Mesendoderm (in vitro differentiated cells): Measurements from ENCODE around the gene TFIP11.

Source experiments
- DNase-seq: peaks from one replicate; pipeline ENCODE4 v3.0.0; 2013
- H2AK5ac ChIP-seq: 2 replicates; pipeline ENCODE4 v1.6.1; 2013; ENCODE audit warnings: low read length, inconsistent platforms
- H2BK120ac ChIP-seq: 2 replicates; pipeline ENCODE4 v1.6.1; 2013; ENCODE audit warnings: low read depth, mild to moderate bottlenecking, low read length, moderate library complexity, mixed read lengths
- H2BK15ac ChIP-seq: replicated peaks from 2 replicates; pipeline ENCODE4 v1.6.1; 2013; ENCODE audit warnings: low read depth, mild to moderate bottlenecking, moderate library complexity
- H2BK5ac ChIP-seq: 2 replicates; pipeline ENCODE4 v1.6.1; 2013; ENCODE audit warnings: low read length, inconsistent platforms
- H3K18ac ChIP-seq: 2 replicates; pipeline ENCODE4 v1.6.1; 2013; ENCODE audit warnings: mild to moderate bottlenecking, low read length, mixed read lengths
- H3K23ac ChIP-seq: one replicate; pipeline ENCODE4 v1.6.1; 2013; ENCODE audit warnings: low read length
- H3K27ac ChIP-seq: 2 replicates; pipeline ENCODE4 v1.5.1; 2013; ENCODE audit warnings: low read depth, mild to moderate bottlenecking, inconsistent platforms, low read length, moderate library complexity
- H3K27me3 ChIP-seq: 2 replicates; pipeline ENCODE4 v1.6.1; 2013; ENCODE audit warnings: low read length, control low read depth, mild to moderate bottlenecking, inconsistent platforms; ENCODE audit not compliant: insufficient read depth, poor library complexity
- H3K36me3 ChIP-seq: 2 replicates; pipeline ENCODE4 v1.6.1; 2013; ENCODE audit warnings: low read length, inconsistent platforms; ENCODE audit not compliant: control insufficient read depth, insufficient read depth
- H3K4ac ChIP-seq: one replicate; pipeline ENCODE4 v1.6.1; 2013; ENCODE audit warnings: low read depth, mild to moderate bottlenecking, low read length, moderate library complexity
- H3K4me1 ChIP-seq: 2 replicates; pipeline ENCODE4 v1.6.1; 2013; ENCODE audit warnings: low read depth, low read length, inconsistent platforms; ENCODE audit not compliant: control insufficient read depth
- H3K4me2 ChIP-seq: 2 replicates; pipeline ENCODE4 v1.6.1; 2013; ENCODE audit warnings: low read length
- H3K4me3 ChIP-seq: 2 replicates; pipeline ENCODE4 v1.5.1; 2013; ENCODE audit warnings: mild to moderate bottlenecking, low read length
- H3K56ac ChIP-seq: one replicate; pipeline ENCODE4 v1.6.1; 2013; ENCODE audit warnings: low read length
- H3K79me1 ChIP-seq: 2 replicates; pipeline ENCODE4 v1.6.1; 2013; ENCODE audit warnings: low read length, inconsistent platforms
- H3K79me2 ChIP-seq: 2 replicates; pipeline ENCODE4 v1.6.1; 2013; ENCODE audit warnings: mild to moderate bottlenecking, low read length; ENCODE audit not compliant: control insufficient read depth, insufficient read depth
- H3K9ac ChIP-seq: 2 replicates; pipeline ENCODE4 v1.6.1; 2013; ENCODE audit warnings: low read length, inconsistent platforms
- H4K5ac ChIP-seq: one replicate; pipeline ENCODE4 v1.6.1; 2013; ENCODE audit warnings: low read length
- H4K8ac ChIP-seq: one replicate; pipeline ENCODE4 v1.6.1; 2013; ENCODE audit warnings: low read depth, mild to moderate bottlenecking, control low read depth, low read length, moderate library complexity
- WGBS: extraction: QIAGEN DNeasy Blood & Tissue Kit; methylation state at CpG from one replicate; pipeline ENCODE4 v1.1.7; 2013; ENCODE audit warnings: low lambda C conversion rate, missing lambda C conversion rate; ENCODE audit not compliant: insufficient coverage; ENCODE audit errors: extremely low coverage; 5-methylcytosine and 5-hydroxymethylcytosine counted together

Gene TFIP11

DNA sequence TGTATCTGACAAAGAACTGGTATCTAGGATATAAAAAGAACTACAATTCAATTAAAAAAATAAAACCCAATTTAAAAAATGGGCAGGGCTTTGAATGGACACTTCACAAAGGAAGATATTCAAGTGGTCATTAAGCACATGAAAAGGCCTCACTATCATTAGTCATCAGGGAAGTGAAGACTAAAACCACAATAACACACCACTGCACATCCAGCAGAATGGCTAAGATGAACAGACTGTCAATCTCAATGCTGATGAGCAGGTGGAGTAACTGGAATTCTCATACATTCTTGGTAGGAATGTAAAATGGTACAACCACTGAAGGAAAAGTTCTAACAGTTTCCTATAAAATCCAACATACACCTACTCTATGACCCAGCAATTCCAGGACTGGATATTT, 37.6 kb downstream of the TFIP11 start:
- Histone ChIP-seq H3K79me2 (no peaks in the 10 kb centered on the region), H3K18ac (no peak overlapping the region), H3K4ac (no peak overlapping the region), H3K27me3 (no peaks in the 10 kb centered on the region), H3K23ac (no peak overlapping the region), H3K9ac (no peak overlapping the region), H3K4me3 (no peak overlapping the region), H3K27ac (no peak overlapping the region), H3K56ac (no peak overlapping the region), H3K79me1 (no peaks in the 10 kb centered on the region), H3K36me3 (peaks cover 7% of the 10 kb centered on the region), H2BK120ac (no peak overlapping the region), H4K8ac (no peak overlapping the region), H2BK5ac (no peak overlapping the region), H4K5ac (no peak overlapping the region), H3K4me2 (no peak overlapping the region), H2AK5ac (no peak overlapping the region), H2BK15ac (no peak overlapping the region), H3K4me1 (no peaks in the 10 kb centered on the region)
- no peak for DNase-seq

GRCh38 chr22:26471522-26471921, 40.8 kb downstream of the TFIP11 start:
- Histone ChIP-seq H3K56ac (peak overlapping the region; percentile 15), H2BK120ac (no peak overlapping the region), H3K9ac (no peak overlapping the region), H4K8ac (no peak overlapping the region), H2AK5ac (no peak overlapping the region), H3K4me3 (no peak overlapping the region), H2BK5ac (no peak overlapping the region), H3K36me3 (peaks cover 9% of the 10 kb centered on the region), H2BK15ac (no peak overlapping the region), H3K4ac (no peak overlapping the region), H3K23ac (no peak overlapping the region), H3K79me2 (no peaks in the 10 kb centered on the region), H3K18ac (no peak overlapping the region), H3K4me2 (no peak overlapping the region), H3K4me1 (no peaks in the 10 kb centered on the region), H4K5ac (no peak overlapping the region), H3K79me1 (no peaks in the 10 kb centered on the region), H3K27ac (peak overlapping the region; percentile 29), H3K27me3 (no peaks in the 10 kb centered on the region)
- no CpG with 5 or more reads among the region's 5 CpGs for WGBS
- peak; percentile 88 for DNase-seq

DNA sequence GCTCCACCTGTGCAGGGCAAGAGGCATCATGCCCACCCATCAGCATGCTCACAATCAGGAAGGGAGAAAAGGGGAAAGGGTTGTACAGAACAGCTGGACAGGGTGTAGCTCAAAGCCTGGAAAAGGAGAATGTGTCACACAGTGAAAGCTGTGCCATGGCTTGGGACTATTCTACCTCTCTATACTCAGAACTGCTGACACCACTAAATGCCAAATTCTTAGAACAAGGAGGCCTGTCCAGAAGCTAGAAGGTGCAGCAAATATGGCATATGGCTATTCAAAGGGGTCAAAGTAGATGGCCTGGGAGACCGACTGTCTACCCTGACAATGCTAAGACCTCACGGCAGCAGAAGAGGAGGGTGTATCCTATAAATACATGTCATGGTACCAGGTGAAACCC, 41.5 kb downstream of the TFIP11 start:
- Histone ChIP-seq H2AK5ac (no peak overlapping the region), H3K4me1 (no peaks in the 10 kb centered on the region), H2BK15ac (no peak overlapping the region), H3K27ac (peak overlapping the region; percentile 36), H3K23ac (no peak overlapping the region), H3K56ac (no peak overlapping the region), H4K5ac (no peak overlapping the region), H3K27me3 (no peaks in the 10 kb centered on the region), H3K4ac (no peak overlapping the region), H3K36me3 (peaks cover 9% of the 10 kb centered on the region), H3K4me3 (no peak overlapping the region), H3K79me1 (no peaks in the 10 kb centered on the region), H4K8ac (no peak overlapping the region), H3K79me2 (no peaks in the 10 kb centered on the region), H2BK5ac (no peak overlapping the region), H2BK120ac (no peak overlapping the region), H3K9ac (no peak overlapping the region), H3K4me2 (no peak overlapping the region), H3K18ac (no peak overlapping the region)
- DNase-seq, result no peak
- no CpG with 5 or more reads among the region's 2 CpGs for WGBS

DNA sequence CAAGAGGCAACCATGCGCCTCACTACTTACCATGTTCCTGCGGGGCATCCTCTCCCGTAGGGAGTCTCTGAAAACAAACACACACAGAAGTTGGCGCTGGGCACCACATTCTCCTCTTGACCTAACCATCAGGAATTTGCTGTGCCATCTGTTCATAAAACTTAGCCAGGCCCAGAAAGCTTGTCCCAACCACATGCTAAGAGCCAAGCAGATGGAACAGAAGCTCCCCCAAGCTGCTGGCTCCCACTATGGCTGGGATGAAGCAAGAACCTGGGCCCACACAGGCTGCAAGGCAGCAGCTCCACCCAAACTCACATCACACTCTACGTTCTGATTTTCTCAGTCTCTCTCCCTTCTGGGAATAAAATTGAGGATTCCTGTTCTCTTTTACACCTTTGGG, 46.1 kb downstream of the TFIP11 start:
- Histone ChIP-seq H3K79me2 (no peaks in the 10 kb centered on the region), H2BK15ac (no peak overlapping the region), H3K9ac (no peak overlapping the region), H3K4me3 (no peak overlapping the region), H3K79me1 (no peaks in the 10 kb centered on the region), H2AK5ac (no peak overlapping the region), H2BK120ac (no peak overlapping the region), H3K4ac (no peak overlapping the region), H3K4me1 (no peaks in the 10 kb centered on the region), H3K27me3 (no peaks in the 10 kb centered on the region), H4K5ac (no peak overlapping the region), H3K36me3 (peaks cover 9% of the 10 kb centered on the region), H3K18ac (no peak overlapping the region), H3K23ac (no peak overlapping the region), H3K4me2 (no peak overlapping the region), H2BK5ac (no peak overlapping the region), H3K27ac (no peak overlapping the region), H3K56ac (no peak overlapping the region), H4K8ac (no peak overlapping the region)
- DNase-seq, result no peak
- WGBS, result no CpG with 5 or more reads among the region's 5 CpGs

GRCh38 chr22:26464312-26464711, 48.0 kb downstream of the TFIP11 start:
- no peak overlapping the region for H3K56ac ChIP-seq
- no peak overlapping the region for H2BK5ac ChIP-seq
- no peak overlapping the region for H4K8ac ChIP-seq
- no peak overlapping the region for H3K18ac ChIP-seq
- no peak overlapping the region for H2AK5ac ChIP-seq
- H4K5ac ChIP-seq, result no peak overlapping the region
- H2BK120ac ChIP-seq, result no peak overlapping the region
- no peaks in the 10 kb centered on the region for H3K27me3 ChIP-seq
- H3K79me1 ChIP-seq, result peaks cover 5% of the 10 kb centered on the region
- H3K4me3 ChIP-seq, result no peak overlapping the region
- H3K27ac ChIP-seq, result no peak overlapping the region
- no peak overlapping the region for H3K9ac ChIP-seq
- no peak overlapping the region for H3K23ac ChIP-seq
- no peak overlapping the region for H3K4ac ChIP-seq
- DNase-seq, result peak; percentile 57
- H3K4me1 ChIP-seq, result no peaks in the 10 kb centered on the region
- no peak overlapping the region for H2BK15ac ChIP-seq
- peaks cover 2% of the 10 kb centered on the region for H3K79me2 ChIP-seq
- no CpG with 5 or more reads among the region's 7 CpGs for WGBS
- no peak overlapping the region for H3K4me2 ChIP-seq
- H3K36me3 ChIP-seq, result peaks cover 9% of the 10 kb centered on the region

GRCh38 chr22:26463688-26464087, 48.6 kb downstream of the TFIP11 start:
- no peak overlapping the region for H3K9ac ChIP-seq
- H2BK120ac ChIP-seq, result no peak overlapping the region
- H3K79me2 ChIP-seq, result peaks cover 2% of the 10 kb centered on the region
- H3K4me1 ChIP-seq, result no peaks in the 10 kb centered on the region
- no peak overlapping the region for H2AK5ac ChIP-seq
- no peak overlapping the region for H3K4me2 ChIP-seq
- no peak overlapping the region for H4K5ac ChIP-seq
- WGBS, result no CpG with 5 or more reads among the region's 9 CpGs
- peaks cover 5% of the 10 kb centered on the region for H3K79me1 ChIP-seq
- H3K23ac ChIP-seq, result no peak overlapping the region
- H3K4ac ChIP-seq, result no peak overlapping the region
- no peaks in the 10 kb centered on the region for H3K27me3 ChIP-seq
- peaks cover 9% of the 10 kb centered on the region for H3K36me3 ChIP-seq
- H3K4me3 ChIP-seq, result no peak overlapping the region
- no peak overlapping the region for H2BK15ac ChIP-seq
- no peak overlapping the region for H4K8ac ChIP-seq
- DNase-seq, result no peak
- no peak overlapping the region for H3K56ac ChIP-seq
- no peak overlapping the region for H3K27ac ChIP-seq
- no peak overlapping the region for H3K18ac ChIP-seq
- H2BK5ac ChIP-seq, result no peak overlapping the region
